Esophagus muscularis mucosa (tissue), 3 donors: ENCODE data around the gene SDK2.

Source experiments
- CTCF ChIP-seq, 3 experiments: fragments of 200-600 bp in 2 of 3; fragments of 450-650 bp in 1 of 3; sonication (generic) in 2 of 3; IDR thresholded peaks; one replicate each; pipeline ENCODE4 v1.5.1; 2017 to 2019; ENCODE audit warnings: antibody characterized with exemption in 3 of 3, mild to moderate bottlenecking in 2 of 3, moderate library complexity in 1 of 3
- POLR2A ChIP-seq: fragments of 450-650 bp; IDR thresholded peaks from one replicate; pipeline ENCODE4 v1.6.1; 2017; ENCODE audit warnings: antibody characterized with exemption, moderate library complexity, mild to moderate bottlenecking, low read depth
- POLR2AphosphoS5 ChIP-seq, 2 donors: sonication (generic); formaldehyde crosslinking; IDR thresholded peaks; one replicate each; pipeline ENCODE4 v1.6.1; 2017; ENCODE audit warnings: antibody characterized with exemption in 2 of 2

GRCh38 chr17:73555199-73555960, 88.9 kb downstream of the SDK2 start:
- TF ChIP-seq POLR2A: no peak
- no peak for TF ChIP-seq CTCF (IDR thresholded peaks at IDR 0.05)
- no peak for TF ChIP-seq POLR2AphosphoS5 (IDR thresholded peaks at IDR 0.05)
